IMR-90 (cell line): ENCODE results near the gene LTBP1.

Source experiments
- BHLHE40 ChIP-seq: fragments of 150-350 bp; IDR thresholded peaks from 2 replicates; pipeline ENCODE4 v1.6.1; 2016; ENCODE audit warnings: mild to moderate bottlenecking, low read depth, low read length
- CHD1 ChIP-seq: IDR thresholded peaks from 2 replicates; pipeline ENCODE4 v1.6.1; 2012; ENCODE audit warnings: low read depth, low read length, improper control_type of control experiment
- FOS ChIP-seq: fragments of 150-350 bp; IDR thresholded peaks from 2 replicates; pipeline ENCODE4 v1.6.1; 2016; ENCODE audit warnings: low read depth, low read length
- MAFK ChIP-seq: IDR thresholded peaks from 2 replicates; pipeline ENCODE4 v1.6.1; 2012; ENCODE audit warnings: low read depth, low read length, improper control_type of control experiment
- MAZ ChIP-seq: IDR thresholded peaks from 2 replicates; pipeline ENCODE4 v1.6.1; 2012; ENCODE audit warnings: low read depth, mild to moderate bottlenecking, low read length, improper control_type of control experiment, moderate library complexity, borderline replicate concordance
- MXI1 ChIP-seq: IDR thresholded peaks from 2 replicates; pipeline ENCODE4 v1.6.1; 2012; ENCODE audit warnings: low read depth, mild to moderate bottlenecking, low read length, moderate library complexity, borderline replicate concordance
- POLR2A ChIP-seq: IDR thresholded peaks from 2 replicates; pipeline ENCODE4 v1.6.1; 2012; ENCODE audit warnings: mild to moderate bottlenecking, low read depth, low read length
- RAD21 ChIP-seq: IDR thresholded peaks from 2 replicates; pipeline ENCODE4 v1.6.1; 2012; ENCODE audit warnings: low read length, improper control_type of control experiment
- RCOR1 ChIP-seq: IDR thresholded peaks from 2 replicates; pipeline ENCODE4 v1.6.1; 2012; ENCODE audit warnings: mild to moderate bottlenecking, low read length, improper control_type of control experiment; ENCODE audit not compliant: insufficient replicate concordance
- RFX5 ChIP-seq: IDR thresholded peaks from 2 replicates; pipeline ENCODE4 v1.8.0; 2012; ENCODE audit warnings: low read depth, mild to moderate bottlenecking, low read length, moderate library complexity
- SMC3 ChIP-seq: fragments of 150-350 bp; IDR thresholded peaks from 2 replicates; pipeline ENCODE4 v1.6.1; 2016; ENCODE audit warnings: low read depth, mild to moderate bottlenecking, antibody characterized with exemption, low read length, moderate library complexity
- TF ChIP-seq, protein P1 (sequence below): conservative IDR thresholded peaks from 2 replicates; pipeline ENCODE4 v1.5.1; 2012; ENCODE audit warnings: mild to moderate bottlenecking, low read depth, low read length, improper control_type of control experiment

DNA sequence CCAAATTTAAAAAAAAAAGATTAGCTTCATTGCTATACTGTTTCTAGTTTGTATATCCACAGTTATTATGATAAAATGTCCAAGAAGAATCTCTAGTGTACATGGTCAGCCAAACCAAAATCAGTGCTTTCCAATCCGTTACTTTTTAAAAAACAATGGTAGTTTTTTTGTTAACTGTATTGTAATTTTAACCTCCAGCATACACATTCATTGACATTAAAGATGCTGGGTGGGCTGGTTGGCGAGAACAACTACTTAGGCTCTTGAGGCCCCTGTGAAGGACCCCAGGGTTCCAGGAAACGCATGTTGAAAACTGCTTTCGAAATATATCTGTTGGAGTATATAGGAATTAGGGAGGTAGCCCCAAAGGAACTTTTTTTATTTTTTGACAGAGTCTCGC, 422.4 kb downstream of the LTBP1 start:
- TF ChIP-seq POLR2A (no peak), SMC3 (no peak), RFX5 (no peak), RAD21 (no peak), MAZ (no peak), CHD1 (no peak), BHLHE40 (no peak), RCOR1 (no peak), MAFK (no peak), FOS (no peak), MXI1 (no peak)
- TF ChIP-seq, protein P1, sequence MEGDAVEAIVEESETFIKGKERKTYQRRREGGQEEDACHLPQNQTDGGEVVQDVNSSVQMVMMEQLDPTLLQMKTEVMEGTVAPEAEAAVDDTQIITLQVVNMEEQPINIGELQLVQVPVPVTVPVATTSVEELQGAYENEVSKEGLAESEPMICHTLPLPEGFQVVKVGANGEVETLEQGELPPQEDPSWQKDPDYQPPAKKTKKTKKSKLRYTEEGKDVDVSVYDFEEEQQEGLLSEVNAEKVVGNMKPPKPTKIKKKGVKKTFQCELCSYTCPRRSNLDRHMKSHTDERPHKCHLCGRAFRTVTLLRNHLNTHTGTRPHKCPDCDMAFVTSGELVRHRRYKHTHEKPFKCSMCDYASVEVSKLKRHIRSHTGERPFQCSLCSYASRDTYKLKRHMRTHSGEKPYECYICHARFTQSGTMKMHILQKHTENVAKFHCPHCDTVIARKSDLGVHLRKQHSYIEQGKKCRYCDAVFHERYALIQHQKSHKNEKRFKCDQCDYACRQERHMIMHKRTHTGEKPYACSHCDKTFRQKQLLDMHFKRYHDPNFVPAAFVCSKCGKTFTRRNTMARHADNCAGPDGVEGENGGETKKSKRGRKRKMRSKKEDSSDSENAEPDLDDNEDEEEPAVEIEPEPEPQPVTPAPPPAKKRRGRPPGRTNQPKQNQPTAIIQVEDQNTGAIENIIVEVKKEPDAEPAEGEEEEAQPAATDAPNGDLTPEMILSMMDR: no peak
